ENCODE data around the gene IL1RAP.

IL1RAP gene

DNA sequence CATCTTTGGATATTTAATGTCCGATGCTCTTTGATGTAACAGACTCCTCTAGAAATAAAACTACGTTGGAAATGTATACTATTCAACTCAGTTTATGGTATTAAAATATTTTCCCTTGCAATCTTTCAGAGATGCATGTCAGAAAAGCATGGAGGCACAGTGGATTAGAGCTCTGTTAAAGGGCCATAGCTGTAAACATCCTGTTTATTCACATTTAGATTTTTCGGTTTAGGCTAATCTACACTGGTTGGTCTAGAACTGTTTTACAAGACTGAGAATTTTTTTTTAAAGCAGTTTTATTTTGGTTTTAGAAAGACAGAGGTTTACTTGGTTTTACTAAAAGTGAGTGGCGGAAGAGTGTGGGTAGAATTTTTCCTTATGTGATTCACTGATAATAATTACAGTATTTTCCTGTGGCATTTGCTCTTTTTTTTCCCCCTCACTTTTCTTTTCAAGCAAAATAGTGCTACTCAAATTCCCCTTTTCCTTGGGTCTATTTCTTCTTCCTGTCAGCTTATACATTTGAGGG, 132.1 kb downstream of the IL1RAP start:
- no peak for DNase-seq (ENCODE audit: low spot score)
- H3K27ac ChIP-seq, result no peak overlapping the region
- TF ChIP-seq, protein P1, sequence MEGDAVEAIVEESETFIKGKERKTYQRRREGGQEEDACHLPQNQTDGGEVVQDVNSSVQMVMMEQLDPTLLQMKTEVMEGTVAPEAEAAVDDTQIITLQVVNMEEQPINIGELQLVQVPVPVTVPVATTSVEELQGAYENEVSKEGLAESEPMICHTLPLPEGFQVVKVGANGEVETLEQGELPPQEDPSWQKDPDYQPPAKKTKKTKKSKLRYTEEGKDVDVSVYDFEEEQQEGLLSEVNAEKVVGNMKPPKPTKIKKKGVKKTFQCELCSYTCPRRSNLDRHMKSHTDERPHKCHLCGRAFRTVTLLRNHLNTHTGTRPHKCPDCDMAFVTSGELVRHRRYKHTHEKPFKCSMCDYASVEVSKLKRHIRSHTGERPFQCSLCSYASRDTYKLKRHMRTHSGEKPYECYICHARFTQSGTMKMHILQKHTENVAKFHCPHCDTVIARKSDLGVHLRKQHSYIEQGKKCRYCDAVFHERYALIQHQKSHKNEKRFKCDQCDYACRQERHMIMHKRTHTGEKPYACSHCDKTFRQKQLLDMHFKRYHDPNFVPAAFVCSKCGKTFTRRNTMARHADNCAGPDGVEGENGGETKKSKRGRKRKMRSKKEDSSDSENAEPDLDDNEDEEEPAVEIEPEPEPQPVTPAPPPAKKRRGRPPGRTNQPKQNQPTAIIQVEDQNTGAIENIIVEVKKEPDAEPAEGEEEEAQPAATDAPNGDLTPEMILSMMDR (IDR thresholded peaks at IDR 0.05), result no peak
- H3K4me3 ChIP-seq, result no peak overlapping the region

DNA sequence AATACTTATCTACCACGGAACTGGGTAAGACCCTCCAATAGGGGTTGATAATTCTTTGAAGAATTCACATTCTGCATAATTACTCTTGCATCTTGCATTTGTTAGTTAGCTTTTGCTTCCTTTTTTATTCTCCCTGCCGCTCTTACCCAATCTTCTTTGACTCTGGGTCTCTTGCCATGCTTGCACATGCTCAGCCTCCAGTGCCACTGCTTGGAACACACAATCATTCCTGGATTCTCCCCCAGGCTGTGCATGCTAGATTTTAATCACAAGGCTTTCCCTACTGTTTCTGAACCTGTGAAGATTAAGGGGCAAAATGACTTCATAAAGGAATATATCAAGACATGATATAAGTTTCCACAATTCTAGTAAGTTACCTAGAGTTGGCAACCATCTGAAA, 133.1 kb downstream of the IL1RAP start:
- DNase-seq (ENCODE audit: low spot score), result no peak
- no peak overlapping the region for H3K4me3 ChIP-seq
- TF ChIP-seq, protein P1 (IDR thresholded peaks at IDR 0.05), result no peak
- no peak overlapping the region for H3K27ac ChIP-seq

DNA sequence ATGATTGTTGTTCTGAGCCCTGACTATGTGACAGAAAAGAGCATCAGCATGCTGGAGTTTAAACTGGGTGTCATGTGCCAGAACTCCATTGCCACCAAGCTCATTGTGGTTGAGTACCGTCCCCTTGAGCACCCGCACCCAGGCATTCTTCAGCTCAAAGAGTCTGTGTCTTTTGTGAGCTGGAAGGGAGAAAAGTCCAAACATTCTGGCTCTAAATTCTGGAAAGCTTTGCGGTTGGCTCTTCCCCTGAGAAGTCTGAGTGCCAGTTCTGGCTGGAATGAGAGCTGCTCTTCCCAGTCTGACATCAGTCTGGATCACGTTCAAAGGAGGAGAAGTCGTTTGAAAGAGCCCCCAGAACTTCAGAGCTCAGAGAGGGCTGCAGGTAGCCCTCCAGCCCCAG, 142.0 kb downstream of the IL1RAP start:
- no peak for DNase-seq (ENCODE audit: low spot score)
- Histone ChIP-seq H3K4me3 (no peak overlapping the region), H3K27ac (no peak overlapping the region)
- TF ChIP-seq, protein P1 (IDR thresholded peaks at IDR 0.05), result no peak

DNA sequence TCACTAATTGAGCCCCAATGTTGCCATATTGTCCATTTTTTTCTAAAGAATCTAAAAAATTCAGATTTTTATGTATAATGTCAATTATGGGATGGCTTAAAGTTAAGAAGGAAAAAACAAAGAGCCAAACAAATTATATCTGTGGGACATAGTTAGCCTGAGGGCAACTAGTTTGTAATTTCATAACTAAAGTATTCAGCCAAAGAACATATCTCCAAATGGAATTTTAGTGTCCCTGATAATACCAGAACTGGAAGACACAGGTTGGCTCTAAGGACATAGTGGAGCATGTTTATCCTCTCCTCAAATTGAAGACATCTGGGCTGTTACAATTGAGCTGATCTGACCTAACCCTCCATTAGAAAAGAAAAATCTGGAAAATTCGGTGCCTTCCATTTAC, 144.2 kb downstream of the IL1RAP start:
- no peak for DNase-seq (ENCODE audit: low spot score)
- no peak overlapping the region for H3K4me3 ChIP-seq
- no peak overlapping the region for H3K27ac ChIP-seq
- TF ChIP-seq, protein P1 (IDR thresholded peaks at IDR 0.05), result no peak

DNA sequence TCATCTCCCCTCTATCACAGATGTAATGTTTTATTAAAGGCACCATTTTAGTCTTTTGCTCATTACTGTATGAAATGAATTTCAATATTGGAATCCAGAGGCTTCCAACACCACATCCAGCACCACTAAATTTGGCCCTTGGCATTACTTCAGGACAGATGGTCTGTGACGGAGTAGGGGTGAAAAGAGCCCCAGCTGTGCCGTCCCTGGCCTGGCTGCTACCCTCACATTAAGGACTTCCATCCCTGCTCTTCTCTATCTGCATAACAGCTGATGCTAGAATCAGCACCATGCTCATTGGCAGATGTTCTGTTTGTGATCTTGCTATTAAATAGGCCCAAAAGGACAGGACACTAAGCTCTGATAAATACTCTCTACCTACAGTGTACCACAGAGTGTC, 152.9 kb downstream of the IL1RAP start:
- Histone ChIP-seq H3K4me3 (no peak overlapping the region), H3K27ac (no peak overlapping the region)
- TF ChIP-seq, protein P1 (IDR thresholded peaks at IDR 0.05), result no peak
- no peak for DNase-seq (ENCODE audit: low spot score)

DNA sequence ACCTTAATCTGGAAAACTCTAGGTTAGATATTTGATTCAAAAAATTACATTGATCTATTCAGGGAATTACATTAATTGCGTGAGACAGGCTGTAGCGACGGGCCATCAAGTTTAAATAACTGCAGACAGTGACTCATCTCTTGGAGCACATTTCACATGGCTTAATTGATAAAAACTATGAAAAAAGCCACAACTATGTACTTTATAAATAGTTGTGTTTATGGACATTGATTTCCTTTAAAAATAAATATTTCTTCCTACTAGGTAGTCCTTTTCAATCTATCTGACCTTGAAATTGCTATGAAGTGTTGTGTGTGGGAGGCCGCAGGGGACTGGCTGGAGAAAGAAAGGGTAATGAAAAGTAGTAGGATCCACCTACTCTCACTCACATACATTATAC, 157.8 kb downstream of the IL1RAP start:
- Histone ChIP-seq H3K27ac (no peak overlapping the region), H3K4me3 (no peak overlapping the region)
- TF ChIP-seq, protein P1 (IDR thresholded peaks at IDR 0.05), result no peak
- no peak for DNase-seq (ENCODE audit: low spot score)

DNA sequence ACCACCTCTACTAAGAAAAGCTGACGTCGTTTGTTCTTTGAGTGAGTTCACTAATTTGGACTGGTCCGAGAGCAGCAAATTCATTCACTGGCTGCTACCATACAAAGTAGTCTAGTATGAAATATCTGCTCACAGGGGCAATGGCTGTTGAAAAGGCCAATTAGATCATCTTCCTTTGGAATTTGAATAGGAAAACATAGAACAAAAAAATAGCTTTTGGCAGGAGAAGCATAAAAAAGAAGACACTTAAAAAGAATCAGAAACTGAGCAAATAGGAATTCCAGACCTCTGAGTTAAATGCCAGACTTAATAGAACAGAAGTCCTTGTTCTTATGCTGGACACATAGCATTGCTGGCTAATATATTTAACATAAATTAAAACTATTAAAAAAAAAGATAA, 159.3 kb downstream of the IL1RAP start:
- no peak for DNase-seq (ENCODE audit: low spot score)
- TF ChIP-seq, protein P1 (IDR thresholded peaks at IDR 0.05), result no peak
- Histone ChIP-seq H3K27ac (no peak overlapping the region), H3K4me3 (no peak overlapping the region)
